Measurements from ENCODE around the gene C1QB. TPM values are rescaled to one million over a fixed set of nuclear protein-coding genes. Genes with fewer than 3 reads are reported as not detected.

Gene C1QB
- total and polyA plus RNA-seq, 10 donors = 225 to 3,817 (median 1,581) TPM

GRCh38 chr1:22637907-22638445, 15.1 kb upstream of the C1QB start:
- no peak for DNase-seq
- Histone ChIP-seq H3K4me1 (peaks cover 0 to 66% (median 15%) of the 10 kb centered on the region in 6 donors), H3K4me3 (peak overlapping the region in 7 of 8 donors; percentile 7 to 65 (median 33)), H3K27me3 (replicated peaks in 1 of 7) (peaks cover 0 to 63% (median 6%) of the 10 kb centered on the region in 7 donors), H3K9me3 (no peaks in the 10 kb centered on the region), H3K27ac (peak overlapping the region; percentile 35 to 83 (median 75)), H3K36me3 (peaks cover 0 to 13% (median 0%) of the 10 kb centered on the region in 6 donors)
- intact Hi-C loops (cut with DNase I; ENCODE audit: low total_unique reads) = no loop called here
- TF ChIP-seq POLR2AphosphoS5 (IDR thresholded peaks at IDR 0.05) = peak in 2 of 3 donors; percentile 13 to 38
- no peak for TF ChIP-seq CTCF (IDR thresholded peaks at IDR 0.05 in 8 of 11, conservative IDR thresholded peaks at IDR 0.05 in 3 of 11)
- WGBS, 5 donors = 41 to 57% (median 56%) methylated on average over 3 of the region's 3 CpGs

DNA sequence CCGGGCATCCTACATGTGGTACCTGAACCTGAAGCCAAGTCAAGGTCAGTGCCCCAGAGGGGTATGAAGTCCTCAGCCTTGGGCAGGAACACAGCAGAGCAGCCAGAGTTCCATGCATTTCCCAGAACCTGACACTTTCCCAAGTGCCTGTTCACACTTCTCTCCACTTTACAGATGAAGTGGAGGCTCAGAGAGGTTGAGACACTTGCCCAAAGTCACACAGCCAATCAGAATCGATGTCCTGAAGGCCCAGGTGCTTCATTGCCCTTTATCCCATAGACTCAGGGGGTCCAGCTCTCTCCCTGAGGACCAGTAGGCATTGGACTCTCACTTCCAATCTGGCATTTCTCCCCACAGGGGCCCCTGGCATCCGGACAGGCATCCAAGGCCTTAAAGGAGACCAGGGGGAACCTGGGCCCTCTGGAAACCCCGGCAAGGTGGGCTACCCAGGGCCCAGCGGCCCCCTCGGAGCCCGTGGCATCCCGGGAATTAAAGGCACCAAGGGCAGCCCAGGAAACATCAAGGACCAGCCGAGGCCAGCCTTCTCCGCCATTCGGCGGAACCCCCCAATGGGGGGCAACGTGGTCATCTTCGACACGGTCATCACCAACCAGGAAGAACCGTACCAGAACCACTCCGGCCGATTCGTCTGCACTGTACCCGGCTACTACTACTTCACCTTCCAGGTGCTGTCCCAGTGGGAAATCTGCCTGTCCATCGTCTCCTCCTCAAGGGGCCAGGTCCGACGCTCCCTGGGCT, 14.4 kb upstream of the C1QB start:
- Histone ChIP-seq H3K27ac (peak overlapping the region in 6 of 8 donors; percentile 55 to 83 (median 78)), H3K27me3 (replicated peaks in 1 of 7) (peaks cover 0 to 62% (median 6%) of the 10 kb centered on the region in 7 donors), H3K4me3 (peak overlapping the region in 5 of 8 donors; percentile 9 to 65 (median 39)), H3K4me1 (peaks cover 0 to 66% (median 15%) of the 10 kb centered on the region in 6 donors), H3K9me3 (no peaks in the 10 kb centered on the region), H3K36me3 (peaks cover 0 to 13% (median 0%) of the 10 kb centered on the region in 6 donors)
- 82 to 85% (median 82%) methylated on average over 21 to 23 of the region's 23 CpGs for WGBS, 5 donors
- DNase-seq = no peak
- no peak for TF ChIP-seq POLR2AphosphoS5 (IDR thresholded peaks at IDR 0.05)
- no peak for TF ChIP-seq POLR2A (IDR thresholded peaks at IDR 0.05)
- TF ChIP-seq CTCF (IDR thresholded peaks at IDR 0.05 in 8 of 11, conservative IDR thresholded peaks at IDR 0.05 in 3 of 11) = no peak
- intact Hi-C loops (cut with DNase I; ENCODE audit: low total_unique reads) = no loop called here

GRCh38 chr1:22639286-22639685, 13.8 kb upstream of the C1QB start:
- WGBS, 5 donors = 21 to 35% (median 31%) methylated on average over 8 of the region's 8 CpGs
- Histone ChIP-seq H3K27me3 (replicated peaks in 1 of 7) (peaks cover 0 to 56% (median 6%) of the 10 kb centered on the region in 7 donors), H3K27ac (peak overlapping the region in 5 of 8 donors; percentile 55 to 83 (median 79)), H3K9me3 (no peaks in the 10 kb centered on the region), H3K4me1 (peaks cover 0 to 65% (median 15%) of the 10 kb centered on the region in 6 donors), H3K36me3 (peaks cover 0 to 13% (median 0%) of the 10 kb centered on the region in 6 donors), H3K4me3 (peak overlapping the region in 5 of 8 donors; percentile 9 to 65 (median 39))
- intact Hi-C loops (cut with DNase I; ENCODE audit: low total_unique reads) = no loop called here
- peak in 1 of 3 donors; percentile 28 for TF ChIP-seq POLR2AphosphoS5 (IDR thresholded peaks at IDR 0.05)
- no peak for TF ChIP-seq CTCF (IDR thresholded peaks at IDR 0.05 in 8 of 11, conservative IDR thresholded peaks at IDR 0.05 in 3 of 11)
- DNase-seq = no peak

GRCh38 chr1:22641247-22641646, 11.8 kb upstream of the C1QB start:
- H3K4me3 ChIP-seq = peak overlapping the region in 1 of 8 donors; percentile 10
- intact Hi-C loops (cut with DNase I; ENCODE audit: low total_unique reads) = loop anchor here (5.0 kb wide), 2 partner anchors 219 to 509 kb away; no protein-coding TSS in a partner anchor
- H3K4me1 ChIP-seq = peaks cover 0 to 46% (median 9%) of the 10 kb centered on the region in 6 donors

More at GRCh38 chr1:22641247-22641646, 11.8 kb upstream of the C1QB start:
- TF ChIP-seq POLR2A (IDR thresholded peaks at IDR 0.05) = no peak
- TF ChIP-seq CTCF (IDR thresholded peaks at IDR 0.05 in 8 of 11, conservative IDR thresholded peaks at IDR 0.05 in 3 of 11) = no peak
- no peak for TF ChIP-seq POLR2AphosphoS5 (IDR thresholded peaks at IDR 0.05)
- Histone ChIP-seq H3K27me3 (replicated peaks in 1 of 7) (peaks cover 0 to 52% (median 6%) of the 10 kb centered on the region in 7 donors), H3K9me3 (no peaks in the 10 kb centered on the region), H3K27ac (peak overlapping the region in 3 of 8 donors; percentile 53 to 73 (median 58)), H3K36me3 (peaks cover 0 to 13% (median 0%) of the 10 kb centered on the region in 6 donors)
- no peak for DNase-seq
- WGBS, 5 donors = 56 to 73% (median 62%) methylated on average over 8 of the region's 8 CpGs
